SU-DHL-6 (cell line): ENCODE results near the gene AP2A2.
"Not testable (repeated sequence)": the region's sequence is repeated elsewhere in the genome, so short reads cannot be mapped to it uniquely, and the experiment has no call there.

Source experiments
- H2AFZ ChIP-seq: fragments of 200-600 bp; sonication (generic); 2 replicates; pipeline ENCODE4 v1.6.1; 2014; ENCODE audit warnings: low read depth, mild to moderate bottlenecking, moderate library complexity, mixed read lengths, antibody characterized with exemption, low read length; ENCODE audit not compliant: severe bottlenecking
- H3F3A ChIP-seq: fragments of 200-600 bp; shearing (Covaris generic); 2 replicates; pipeline ENCODE4 v1.6.0; 2016; ENCODE audit warnings: antibody characterized with exemption, mild to moderate bottlenecking; ENCODE audit not compliant: insufficient read depth
- H3K27ac ChIP-seq: fragments of 200-600 bp; sonication (generic); 2 replicates; pipeline ENCODE4 v1.5.1; 2016; ENCODE audit warnings: low read depth, mild to moderate bottlenecking, low read length, moderate library complexity, mixed read lengths
- H3K27me3 ChIP-seq: fragments of 200-600 bp; sonication (generic), shearing (Covaris generic); 2 replicates; pipeline ENCODE4 v1.6.0; 2014; ENCODE audit warnings: mild to moderate bottlenecking, low read length
- H3K36me3 ChIP-seq: fragments of 200-600 bp; sonication (generic); 2 replicates; pipeline ENCODE4 v1.6.1; 2014; ENCODE audit warnings: mild to moderate bottlenecking, low read length, mixed read lengths
- H3K4me2 ChIP-seq: fragments of 300-600, 200-600 bp; shearing (Covaris generic), sonication (generic); 2 replicates; pipeline ENCODE4 v1.6.0; 2014; ENCODE audit warnings: low read length, low read depth, mild to moderate bottlenecking; ENCODE audit not compliant: poor library complexity, severe bottlenecking
- H3K4me3 ChIP-seq: fragments of 200-600 bp; sonication (generic); 2 replicates; pipeline ENCODE4 v1.5.1; 2014; ENCODE audit warnings: antibody characterized with exemption, low read length, mild to moderate bottlenecking, mixed read lengths; ENCODE audit not compliant: insufficient read depth, poor library complexity, severe bottlenecking
- H3K79me2 ChIP-seq: fragments of 200-600 bp; sonication (generic); 2 replicates; pipeline ENCODE4 v1.6.1; 2014; ENCODE audit warnings: mild to moderate bottlenecking, low read length, moderate library complexity; ENCODE audit not compliant: insufficient read depth
- H3K9ac ChIP-seq: fragments of 200-600 bp; sonication (generic); 2 replicates; pipeline ENCODE4 v1.7.0; 2014; ENCODE audit warnings: mild to moderate bottlenecking, low read length
- H3K9me2 ChIP-seq: fragments of 200-600 bp; sonication (generic); replicated peaks from 2 replicates; pipeline ENCODE4 v1.6.1; 2014; ENCODE audit warnings: low read length; ENCODE audit not compliant: insufficient read depth
- H3K9me3 ChIP-seq: fragments of 200-600 bp; sonication (generic); 2 replicates; pipeline ENCODE4 v1.6.1; 2014; ENCODE audit warnings: low read length, mixed read lengths; ENCODE audit not compliant: insufficient read depth
- H4K20me1 ChIP-seq: fragments of 200-600 bp; sonication (generic); 2 replicates; pipeline ENCODE4 v1.6.1; 2014; ENCODE audit warnings: low read depth, mild to moderate bottlenecking, antibody characterized with exemption, low read length, moderate library complexity, mixed read lengths
- EZH2phosphoT487 ChIP-seq: fragments of 200-600 bp; sonication (generic), shearing (Covaris generic); conservative IDR thresholded peaks from 2 replicates; pipeline ENCODE4 v1.6.1; 2018; ENCODE audit warnings: mild to moderate bottlenecking, antibody characterized with exemption, low read length, moderate library complexity, mixed read lengths
- TF ChIP-seq, protein P1 (sequence below): fragments of 200-600 bp; sonication (generic); IDR thresholded peaks from one replicate; pipeline ENCODE4 v1.5.1; 2017; ENCODE audit warnings: antibody characterized with exemption, mild to moderate bottlenecking, low read length, moderate library complexity; ENCODE audit not compliant: insufficient read depth, poor library complexity, severe bottlenecking

Gene AP2A2

GRCh38 chr11:1015064-1015463 is 89.4 kb downstream of the AP2A2 start:
- no peak overlapping the region for H3K4me2 ChIP-seq
- H3K9me3 ChIP-seq = no peaks in the 10 kb centered on the region
- H3K9me2 ChIP-seq = no peaks in the 10 kb centered on the region
- H2AFZ ChIP-seq = no peak overlapping the region
- H3K4me3 ChIP-seq = no peak overlapping the region
- no peak for TF ChIP-seq EZH2phosphoT487
- TF ChIP-seq, protein P1, sequence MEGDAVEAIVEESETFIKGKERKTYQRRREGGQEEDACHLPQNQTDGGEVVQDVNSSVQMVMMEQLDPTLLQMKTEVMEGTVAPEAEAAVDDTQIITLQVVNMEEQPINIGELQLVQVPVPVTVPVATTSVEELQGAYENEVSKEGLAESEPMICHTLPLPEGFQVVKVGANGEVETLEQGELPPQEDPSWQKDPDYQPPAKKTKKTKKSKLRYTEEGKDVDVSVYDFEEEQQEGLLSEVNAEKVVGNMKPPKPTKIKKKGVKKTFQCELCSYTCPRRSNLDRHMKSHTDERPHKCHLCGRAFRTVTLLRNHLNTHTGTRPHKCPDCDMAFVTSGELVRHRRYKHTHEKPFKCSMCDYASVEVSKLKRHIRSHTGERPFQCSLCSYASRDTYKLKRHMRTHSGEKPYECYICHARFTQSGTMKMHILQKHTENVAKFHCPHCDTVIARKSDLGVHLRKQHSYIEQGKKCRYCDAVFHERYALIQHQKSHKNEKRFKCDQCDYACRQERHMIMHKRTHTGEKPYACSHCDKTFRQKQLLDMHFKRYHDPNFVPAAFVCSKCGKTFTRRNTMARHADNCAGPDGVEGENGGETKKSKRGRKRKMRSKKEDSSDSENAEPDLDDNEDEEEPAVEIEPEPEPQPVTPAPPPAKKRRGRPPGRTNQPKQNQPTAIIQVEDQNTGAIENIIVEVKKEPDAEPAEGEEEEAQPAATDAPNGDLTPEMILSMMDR = no peak
- no peaks in the 10 kb centered on the region for H3K27me3 ChIP-seq
- no peaks in the 10 kb centered on the region for H3K36me3 ChIP-seq
- H3F3A ChIP-seq = no peaks in the 10 kb centered on the region
- H4K20me1 ChIP-seq = no peaks in the 10 kb centered on the region
- H3K9ac ChIP-seq = no peak overlapping the region
- no peaks in the 10 kb centered on the region for H3K79me2 ChIP-seq
- no peak overlapping the region for H3K27ac ChIP-seq

GRCh38 chr11:1015826-1016545 is 90.3 kb downstream of the AP2A2 start:
- no peak for TF ChIP-seq EZH2phosphoT487
- TF ChIP-seq, protein P1 = no peak
- Histone ChIP-seq H3K9me2 (no peaks in the 10 kb centered on the region), H3K4me2 (no peak overlapping the region), H3K27ac (no peak overlapping the region), H2AFZ (no peak overlapping the region), H3K27me3 (no peaks in the 10 kb centered on the region), H3K79me2 (no peaks in the 10 kb centered on the region), H3F3A (no peaks in the 10 kb centered on the region), H3K9ac (no peak overlapping the region), H3K4me3 (no peak overlapping the region), H3K9me3 (no peaks in the 10 kb centered on the region), H4K20me1 (no peaks in the 10 kb centered on the region), H3K36me3 (no peaks in the 10 kb centered on the region)

DNA sequence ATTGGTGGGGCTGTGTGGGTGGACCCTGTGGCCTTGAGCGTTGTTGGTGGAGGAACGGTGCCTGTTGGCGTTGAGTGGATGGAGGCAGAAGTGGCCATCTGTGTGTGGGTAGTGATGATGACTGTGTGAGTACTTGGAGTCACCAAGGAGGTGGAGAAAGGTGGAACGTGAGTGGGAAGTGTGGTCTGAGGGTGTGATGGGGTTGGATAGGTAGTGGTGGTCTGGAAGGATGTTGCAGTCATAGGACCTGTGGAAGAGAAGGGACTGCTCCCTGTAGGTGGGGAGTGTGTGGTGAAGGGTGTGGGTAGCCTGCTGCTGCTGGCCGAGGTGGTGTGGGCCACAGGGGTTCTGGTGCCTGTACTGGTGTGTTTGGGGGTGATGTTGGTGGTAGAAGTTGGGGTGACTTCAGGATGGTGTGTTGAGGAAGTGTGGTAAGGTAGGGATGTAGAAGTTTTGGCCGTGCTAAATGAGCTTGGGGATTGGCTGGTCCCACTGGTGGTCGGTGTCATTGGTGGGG is 91.0 kb downstream of the AP2A2 start:
- H3K4me3 ChIP-seq, H3K79me2 ChIP-seq, H3F3A ChIP-seq, H3K4me2 ChIP-seq, H3K27me3 ChIP-seq, H3K9ac ChIP-seq, H3K36me3 ChIP-seq, H3K9me3 ChIP-seq, H4K20me1 ChIP-seq, H2AFZ ChIP-seq, H3K9me2 ChIP-seq, H3K27ac ChIP-seq: not testable (repeated sequence)

- Histone ChIP-seq H4K20me1 (no peaks in the 10 kb centered on the region), H2AFZ (no peak overlapping the region), H3K9me3 (no peaks in the 10 kb centered on the region), H3K79me2 (no peaks in the 10 kb centered on the region), H3K4me2 (no peak overlapping the region), H3K4me3 (no peak overlapping the region), H3K27ac (no peak overlapping the region), H3K36me3 (no peaks in the 10 kb centered on the region), H3K9me2 (no peaks in the 10 kb centered on the region), H3K9ac (no peak overlapping the region), H3F3A (no peaks in the 10 kb centered on the region), H3K27me3 (no peaks in the 10 kb centered on the region)
- TF ChIP-seq EZH2phosphoT487 = no peak
- TF ChIP-seq, protein P1 = no peak
Observed at GRCh38 chr11:1017269-1018005, 91.8 kb downstream of the AP2A2 start.
